Stimulated activated CD4-positive, alpha-beta T cell treated with anti-CD3 and anti-CD28 coated beads, TNF-alpha, amount 100 ng/mL, for 48 hours (primary cell): ENCODE results near the gene PRXL2A.
"Not testable (repeated sequence)": the region's sequence is repeated elsewhere in the genome, so short reads cannot be mapped to it uniquely, and the experiment has no call there.

Experiments used
- DNase-seq, 3 donors: peaks; one replicate each; pipeline ENCODE4 v3.0.0-alpha.2; 2020; ENCODE audit warnings: low read depth in 3 of 3

Gene PRXL2A

DNA sequence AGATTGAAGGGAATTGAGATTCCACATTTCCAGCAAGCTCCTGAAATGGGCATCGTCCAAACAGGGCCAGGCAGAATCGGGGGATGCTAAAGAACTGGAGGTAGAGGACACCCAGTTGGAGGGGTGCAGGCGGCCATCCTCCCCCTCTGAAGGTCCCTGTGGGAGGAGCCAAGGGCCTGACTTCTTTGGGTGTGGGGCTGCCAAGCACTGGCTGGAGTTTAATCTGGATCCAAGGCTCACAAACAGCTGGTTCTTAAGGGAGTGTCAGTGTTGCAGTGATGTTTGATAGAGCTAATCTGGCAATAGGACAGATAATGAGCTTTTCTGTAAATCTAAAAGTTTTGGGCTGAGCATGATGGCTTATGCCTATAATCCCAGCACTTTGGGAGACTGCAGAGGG lies 66.6 kb downstream of the PRXL2A start:
- DNase-seq: no peak

DNA sequence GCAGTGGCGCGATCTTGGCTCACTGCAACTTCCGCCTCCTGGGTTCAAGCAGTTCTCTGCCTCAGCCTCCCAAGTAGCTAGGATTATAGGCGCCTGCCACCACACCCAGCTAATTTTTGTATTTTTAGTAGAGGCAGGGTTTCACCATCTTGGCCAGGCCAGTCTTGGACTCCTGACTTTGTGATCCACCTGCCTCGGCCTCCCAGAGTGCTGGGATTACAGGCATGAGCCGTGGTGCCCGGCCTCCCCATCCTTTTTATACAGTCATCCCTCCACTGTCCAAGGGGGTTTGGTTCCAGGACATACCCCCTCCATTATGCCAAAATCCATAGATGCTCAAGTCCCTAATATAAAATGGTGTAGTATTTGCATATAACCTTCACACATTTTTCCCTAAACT lies 67.3 kb downstream of the PRXL2A start:
- not testable (repeated sequence) for DNase-seq

DNA sequence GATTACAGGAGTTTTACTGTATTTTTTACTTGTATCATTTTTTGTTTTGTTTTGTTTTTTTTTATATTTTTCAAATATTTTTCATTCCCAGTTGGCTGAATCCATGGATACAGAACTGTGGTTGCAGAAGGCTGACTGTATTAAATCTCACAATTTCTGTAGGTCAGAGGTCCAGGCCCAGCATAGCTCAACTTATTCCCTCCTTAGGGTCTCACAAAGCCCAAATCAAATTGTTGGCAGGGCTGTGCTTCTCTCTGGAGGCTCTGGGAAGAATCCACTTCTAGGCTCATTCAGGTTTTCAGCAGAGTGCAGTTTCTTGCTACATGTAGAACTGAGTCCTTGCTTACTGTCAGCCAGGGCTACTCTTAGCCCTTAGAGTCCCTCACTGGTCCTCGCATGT lies 68.3 kb downstream of the PRXL2A start:
- DNase-seq: no peak

DNA sequence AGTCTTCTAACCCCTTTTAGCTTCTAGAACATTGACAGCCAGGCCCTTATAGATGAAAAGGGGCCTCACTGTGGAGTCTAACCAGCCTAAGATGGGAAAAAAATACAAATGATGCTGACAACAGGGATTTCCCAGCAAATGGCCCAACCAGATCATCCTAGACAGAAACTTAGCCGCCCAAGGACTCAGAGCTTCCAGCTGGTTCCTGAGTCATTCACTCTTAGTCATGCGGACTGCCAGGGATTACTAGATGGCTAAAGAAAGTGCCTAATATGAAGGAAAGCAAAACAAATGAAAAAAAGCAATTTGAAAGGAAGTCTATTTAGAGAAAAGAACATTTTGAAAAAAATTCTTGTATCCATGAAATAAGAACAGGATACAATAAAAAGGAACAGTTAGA lies 69.5 kb downstream of the PRXL2A start:
- no peak for DNase-seq

DNA sequence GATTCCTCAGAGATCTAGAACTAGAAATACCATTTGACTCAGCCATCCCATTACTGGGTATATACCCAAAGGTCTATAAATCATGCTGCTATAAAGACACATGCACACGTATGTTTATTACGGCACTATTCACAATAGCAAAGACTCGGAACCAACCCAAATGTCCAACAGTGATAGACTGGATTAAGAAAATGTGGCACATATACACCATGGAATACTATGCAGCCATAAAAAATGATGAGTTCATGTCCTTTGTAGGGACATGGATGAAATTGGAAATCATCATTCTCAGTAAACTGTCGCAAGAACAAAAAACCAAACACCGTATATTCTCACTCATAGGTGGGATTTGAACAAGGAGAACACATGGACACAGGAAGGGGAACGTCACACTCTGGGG lies 72.0 kb downstream of the PRXL2A start:
- DNase-seq: not testable (repeated sequence)

DNA sequence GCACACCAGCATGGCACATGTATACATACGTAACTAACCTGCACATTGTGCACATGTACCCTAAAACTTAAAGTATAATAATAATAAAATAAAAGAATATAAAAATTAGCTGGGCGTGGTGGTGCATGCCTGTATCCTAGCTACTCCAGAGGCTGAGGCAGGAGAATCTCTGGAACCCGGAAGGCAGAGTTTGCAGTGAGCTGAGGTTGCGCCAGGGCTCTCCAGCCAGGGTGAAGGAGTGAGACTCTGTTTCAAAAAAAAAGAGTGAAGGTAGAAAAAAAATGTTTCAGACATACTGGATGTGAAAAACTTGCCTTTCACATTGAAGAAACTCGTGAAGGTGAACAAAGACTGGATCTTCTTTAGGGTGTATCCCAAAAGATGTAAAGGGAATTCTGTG lies 72.5 kb downstream of the PRXL2A start:
- no peak for DNase-seq

DNA sequence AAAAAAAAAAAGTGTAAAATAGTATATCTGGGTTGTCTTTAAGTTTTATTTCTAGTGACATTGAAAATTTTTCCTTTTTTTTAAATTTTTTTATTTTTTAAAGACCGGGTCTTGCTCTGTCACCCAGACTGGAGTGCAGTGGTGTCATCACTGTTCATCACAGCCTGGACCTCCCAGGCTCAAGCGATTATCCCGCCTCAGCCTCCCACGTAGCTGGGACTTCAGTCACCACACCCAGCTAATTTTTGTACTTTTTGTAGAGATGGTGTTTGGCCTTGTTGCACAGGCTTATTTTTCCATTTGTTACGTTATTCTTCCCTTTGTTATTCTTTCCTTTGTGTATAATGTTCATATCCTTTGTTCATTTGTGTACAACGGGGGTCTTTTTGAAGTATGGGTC lies 75.9 kb downstream of the PRXL2A start:
- DNase-seq: no peak

DNA sequence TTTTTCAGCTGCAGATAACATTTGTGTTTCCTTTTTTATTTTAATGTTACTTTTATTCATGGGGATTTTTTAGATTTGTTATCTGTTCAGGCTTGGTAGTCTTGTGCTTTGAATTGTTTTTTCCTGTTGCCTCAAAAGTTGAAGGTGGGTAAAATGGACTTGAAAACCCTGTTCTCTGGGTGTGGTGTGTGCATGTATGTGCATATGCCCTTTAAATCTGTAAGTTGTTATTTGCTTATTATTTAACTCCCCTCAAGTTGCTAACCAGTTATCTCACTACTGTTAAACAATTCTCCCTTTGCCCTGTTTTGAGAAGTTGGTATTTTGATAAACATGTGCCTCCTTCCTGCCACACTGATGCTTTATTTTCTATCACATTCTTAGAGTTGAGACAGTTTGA lies 76.3 kb downstream of the PRXL2A start:
- no peak for DNase-seq

DNA sequence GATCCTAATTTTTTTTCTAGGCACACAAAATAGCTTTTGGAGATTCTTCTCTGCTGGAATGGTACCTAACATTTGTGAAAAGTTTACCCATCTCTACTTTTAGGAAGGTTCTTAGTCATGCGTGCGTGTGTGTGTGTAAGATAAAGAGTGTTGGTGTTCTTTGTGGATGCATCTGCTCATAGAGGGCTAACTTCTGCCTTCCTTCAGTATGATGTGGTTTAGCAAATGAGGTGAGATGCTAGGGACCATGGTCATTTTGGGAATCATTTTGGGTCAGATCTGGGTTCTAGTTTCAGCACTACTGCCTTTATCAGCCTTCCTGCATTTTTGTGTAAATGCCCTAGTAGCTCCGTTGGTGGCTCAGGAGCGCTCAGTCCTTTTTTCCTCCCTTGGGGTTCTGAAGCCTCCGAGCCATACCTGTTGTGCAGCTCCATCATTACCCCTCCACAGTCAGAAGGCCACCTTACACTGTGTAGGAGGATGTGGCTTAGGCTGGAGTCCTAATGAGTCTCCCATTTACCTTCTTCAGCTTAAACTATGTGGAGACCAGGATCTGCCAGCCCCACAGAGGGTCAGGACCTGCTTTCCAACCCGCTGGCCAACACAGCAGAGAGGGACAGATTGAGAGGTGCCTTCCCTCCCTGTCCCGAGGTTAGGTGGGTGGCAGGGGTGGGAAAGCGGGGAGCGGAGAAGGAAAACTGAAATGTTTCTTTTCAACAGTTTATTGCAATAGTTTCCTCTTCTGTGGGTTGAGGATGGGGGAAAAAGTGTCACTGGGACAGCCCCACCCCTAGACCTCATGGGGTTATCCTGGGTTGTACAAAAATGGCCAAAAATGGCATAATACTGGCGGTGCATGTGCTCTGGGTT lies 77.0 kb downstream of the PRXL2A start:
- DNase-seq: no peak

DNA sequence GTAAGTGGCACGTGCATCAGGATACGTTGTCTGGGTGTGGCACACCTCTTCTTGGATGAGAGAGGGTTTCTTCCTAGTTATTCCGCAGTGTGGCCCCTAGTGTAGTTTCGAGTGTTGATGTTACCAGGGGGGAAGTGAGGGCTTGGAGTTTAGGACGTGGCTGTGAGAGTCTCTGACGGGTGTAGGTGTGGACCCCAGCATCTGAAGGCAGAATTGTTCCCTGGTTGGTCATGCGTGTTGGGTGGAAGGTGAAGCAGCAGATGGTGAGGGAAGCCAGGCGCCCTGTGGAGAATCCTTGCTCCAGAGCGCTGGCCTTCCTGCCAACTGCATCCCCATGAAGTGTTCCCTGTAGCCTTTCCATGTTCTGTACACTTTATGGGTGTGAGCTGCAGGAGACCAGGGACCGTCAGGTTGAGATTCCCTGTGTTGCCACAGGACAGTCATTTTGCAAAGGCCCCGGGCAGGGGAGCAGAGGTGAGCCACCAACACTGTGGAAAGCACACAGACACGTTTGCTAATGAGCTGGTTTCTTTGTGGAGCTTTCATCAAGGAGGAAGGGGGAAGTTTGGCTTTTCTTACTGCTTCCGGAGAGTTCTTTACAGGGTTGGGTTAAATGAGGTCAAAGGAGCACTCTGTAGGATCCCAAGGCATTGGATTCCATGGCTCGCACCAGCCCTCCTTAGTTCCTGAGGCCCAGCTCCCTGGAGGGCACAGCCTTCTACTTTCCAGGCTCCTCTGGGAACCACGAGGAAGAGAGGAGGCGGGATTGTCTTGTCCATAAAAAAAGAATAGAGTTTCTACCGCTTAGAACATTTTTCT lies 77.8 kb downstream of the PRXL2A start:
- no peak for DNase-seq
